ENCODE measurements around the gene NTSR1. TPM values are rescaled to one million over a fixed set of nuclear protein-coding genes. Genes with fewer than 3 reads are reported as not detected.

The NTSR1 gene
- total and polyA plus RNA-seq, 2 experiments from 2014 or later: 0.15 to 1.4 TPM

DNA sequence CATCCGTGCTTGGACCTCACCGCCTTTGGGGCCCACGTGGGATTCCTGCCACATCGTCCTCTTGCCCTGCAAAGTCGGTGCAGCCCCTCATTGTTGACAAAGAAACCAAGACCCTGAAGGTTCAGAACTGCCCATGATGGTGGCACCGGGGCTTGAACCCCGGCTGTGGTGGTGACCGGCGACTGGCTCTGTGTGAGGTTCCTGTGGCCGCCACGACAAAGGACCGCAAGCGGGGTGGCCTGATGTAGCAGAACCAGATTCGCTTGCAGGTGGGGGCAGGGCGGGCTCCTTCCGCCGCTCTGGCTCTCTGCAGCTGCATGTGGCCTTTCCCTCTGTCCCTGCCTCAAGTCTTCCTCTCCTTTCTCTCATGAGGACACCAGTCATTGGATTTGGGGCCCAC lies 37.6 kb upstream of the NTSR1 start:
- no peak overlapping the region for H3K27ac ChIP-seq (ENCODE audit: low read depth)
- ATAC-seq: no peak

More for the DNA sequence above, 37.6 kb upstream of the NTSR1 start:
- 0 out of 3 replicates have a peak, but pooled peaks cover 4% of the 10 kb centered on the region for H3K4me1 Mint-ChIP-seq
- H3K4me3 Mint-ChIP-seq: no peak overlapping the region
- Histone ChIP-seq H3K4me2 (no peak overlapping the region), H3K36me3 (ENCODE audit: insufficient read depth) (no peaks in the 10 kb centered on the region), H3K9me2 (ENCODE audit: insufficient read depth) (no peaks in the 10 kb centered on the region), H3K79me2 (replicated peaks; ENCODE audit: insufficient read depth) (no peaks in the 10 kb centered on the region), H3K4me3 (no peak overlapping the region), H2AFZ (no peak overlapping the region), H4K20me1 (replicated peaks; ENCODE audit: insufficient read depth) (no peaks in the 10 kb centered on the region; the same call in 1 of the 2 replicates), H3K27me3 (ENCODE audit: insufficient read depth) (no peaks in the 10 kb centered on the region), H3K4me1 (ENCODE audit: insufficient read depth) (no peaks in the 10 kb centered on the region), H3F3A (replicated peaks; ENCODE audit: low read depth) (no peaks in the 10 kb centered on the region)
- no peak overlapping the region for H3K27ac Mint-ChIP-seq
- H3K36me3 Mint-ChIP-seq (ENCODE audit: low read depth): peaks cover 7% of the 10 kb centered on the region; the same call in 2 of the 3 replicates
- no peak for TF ChIP-seq ZNF114 (CRISPR knock-in tag; IDR thresholded peaks at IDR 0.05)
- TF ChIP-seq, protein P1, sequence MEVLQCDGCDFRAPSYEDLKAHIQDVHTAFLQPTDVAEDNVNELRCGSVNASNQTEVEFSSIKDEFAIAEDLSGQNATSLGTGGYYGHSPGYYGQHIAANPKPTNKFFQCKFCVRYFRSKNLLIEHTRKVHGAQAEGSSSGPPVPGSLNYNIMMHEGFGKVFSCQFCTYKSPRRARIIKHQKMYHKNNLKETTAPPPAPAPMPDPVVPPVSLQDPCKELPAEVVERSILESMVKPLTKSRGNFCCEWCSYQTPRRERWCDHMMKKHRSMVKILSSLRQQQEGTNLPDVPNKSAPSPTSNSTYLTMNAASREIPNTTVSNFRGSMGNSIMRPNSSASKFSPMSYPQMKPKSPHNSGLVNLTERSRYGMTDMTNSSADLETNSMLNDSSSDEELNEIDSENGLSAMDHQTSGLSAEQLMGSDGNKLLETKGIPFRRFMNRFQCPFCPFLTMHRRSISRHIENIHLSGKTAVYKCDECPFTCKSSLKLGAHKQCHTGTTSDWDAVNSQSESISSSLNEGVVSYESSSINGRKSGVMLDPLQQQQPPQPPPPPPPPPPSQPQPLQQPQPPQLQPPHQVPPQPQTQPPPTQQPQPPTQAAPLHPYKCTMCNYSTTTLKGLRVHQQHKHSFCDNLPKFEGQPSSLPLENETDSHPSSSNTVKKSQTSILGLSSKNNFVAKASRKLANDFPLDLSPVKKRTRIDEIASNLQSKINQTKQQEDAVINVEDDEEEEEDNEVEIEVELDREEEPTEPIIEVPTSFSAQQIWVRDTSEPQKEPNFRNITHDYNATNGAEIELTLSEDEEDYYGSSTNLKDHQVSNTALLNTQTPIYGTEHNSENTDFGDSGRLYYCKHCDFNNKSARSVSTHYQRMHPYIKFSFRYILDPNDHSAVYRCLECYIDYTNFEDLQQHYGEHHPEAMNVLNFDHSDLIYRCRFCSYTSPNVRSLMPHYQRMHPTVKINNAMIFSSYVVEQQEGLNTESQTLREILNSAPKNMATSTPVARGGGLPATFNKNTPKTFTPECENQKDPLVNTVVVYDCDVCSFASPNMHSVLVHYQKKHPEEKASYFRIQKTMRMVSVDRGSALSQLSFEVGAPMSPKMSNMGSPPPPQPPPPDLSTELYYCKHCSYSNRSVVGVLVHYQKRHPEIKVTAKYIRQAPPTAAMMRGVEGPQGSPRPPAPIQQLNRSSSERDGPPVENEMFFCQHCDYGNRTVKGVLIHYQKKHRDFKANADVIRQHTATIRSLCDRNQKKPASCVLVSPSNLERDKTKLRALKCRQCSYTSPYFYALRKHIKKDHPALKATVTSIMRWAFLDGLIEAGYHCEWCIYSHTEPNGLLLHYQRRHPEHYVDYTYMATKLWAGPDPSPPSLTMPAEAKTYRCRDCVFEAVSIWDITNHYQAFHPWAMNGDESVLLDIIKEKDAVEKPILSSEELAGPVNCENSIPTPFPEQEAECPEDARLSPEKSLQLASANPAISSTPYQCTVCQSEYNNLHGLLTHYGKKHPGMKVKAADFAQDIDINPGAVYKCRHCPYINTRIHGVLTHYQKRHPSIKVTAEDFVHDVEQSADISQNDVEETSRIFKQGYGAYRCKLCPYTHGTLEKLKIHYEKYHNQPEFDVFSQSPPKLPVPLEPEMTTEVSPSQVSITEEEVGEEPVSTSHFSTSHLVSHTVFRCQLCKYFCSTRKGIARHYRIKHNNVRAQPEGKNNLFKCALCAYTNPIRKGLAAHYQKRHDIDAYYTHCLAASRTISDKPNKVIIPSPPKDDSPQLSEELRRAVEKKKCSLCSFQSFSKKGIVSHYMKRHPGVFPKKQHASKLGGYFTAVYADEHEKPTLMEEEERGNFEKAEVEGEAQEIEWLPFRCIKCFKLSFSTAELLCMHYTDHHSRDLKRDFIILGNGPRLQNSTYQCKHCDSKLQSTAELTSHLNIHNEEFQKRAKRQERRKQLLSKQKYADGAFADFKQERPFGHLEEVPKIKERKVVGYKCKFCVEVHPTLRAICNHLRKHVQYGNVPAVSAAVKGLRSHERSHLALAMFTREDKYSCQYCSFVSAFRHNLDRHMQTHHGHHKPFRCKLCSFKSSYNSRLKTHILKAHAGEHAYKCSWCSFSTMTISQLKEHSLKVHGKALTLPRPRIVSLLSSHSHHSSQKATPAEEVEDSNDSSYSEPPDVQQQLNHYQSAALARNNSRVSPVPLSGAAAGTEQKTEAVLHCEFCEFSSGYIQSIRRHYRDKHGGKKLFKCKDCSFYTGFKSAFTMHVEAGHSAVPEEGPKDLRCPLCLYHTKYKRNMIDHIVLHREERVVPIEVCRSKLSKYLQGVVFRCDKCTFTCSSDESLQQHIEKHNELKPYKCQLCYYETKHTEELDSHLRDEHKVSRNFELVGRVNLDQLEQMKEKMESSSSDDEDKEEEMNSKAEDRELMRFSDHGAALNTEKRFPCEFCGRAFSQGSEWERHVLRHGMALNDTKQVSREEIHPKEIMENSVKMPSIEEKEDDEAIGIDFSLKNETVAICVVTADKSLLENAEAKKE (CRISPR knock-in tag; IDR thresholded peaks at IDR 0.05): no peak
- DNase-seq (ENCODE audit: low spot score): no peak
- peaks cover 2% of the 10 kb centered on the region; the same call in 1 of the 3 replicates for H3K9me3 Mint-ChIP-seq
- peaks cover 7% of the 10 kb centered on the region for H3K27me3 Mint-ChIP-seq (ENCODE audit: insufficient read depth, low read depth, poor library complexity)

Data from GM23338 (cell line).